GM12878 (cell line): Measurements from ENCODE around the gene ARSJ. TPM values are rescaled to one million over a fixed set of nuclear protein-coding genes. Genes with fewer than 3 reads are reported as not detected.
"Not testable (repeated sequence)": the region's sequence is repeated elsewhere in the genome, so short reads cannot be mapped to it uniquely, and the experiment has no call there.

ENCODE experiments used
- ATAC-seq: fragments of 200-7000 bp; cut with Tn5 transposase; 3 replicates; pipeline ENCODE4 v1.9.1; 2020; ENCODE audit warnings: mild to moderate bottlenecking, moderate library complexity
- BruUV-seq: library from RNA; stranded (reverse); fragments of 400-500 nt; replicated peaks from 2 replicates; lab custom pipeline; 2021; lab: Mats Ljungman, UMichigan
- CTCF ChIA-PET: fragments of 300-600 bp; sonication (Branson Sonifier 250); formaldehyde crosslinking; extraction: SDS; loops from one replicate; lab custom pipeline; 2021; ENCODE audit warnings: inconsistent platforms; lab: Yijun Ruan, JAX
- POLR2A ChIA-PET: fragments of 350-600 bp; formaldehyde crosslinking; extraction: SDS; loops from one replicate; lab custom pipeline; 2021; ENCODE audit warnings: inconsistent platforms; lab: Charles Lee
- RAD21 ChIA-PET: fragments of 300-600 bp; sonication (Branson Sonifier 250); formaldehyde crosslinking; loops from one replicate; lab custom pipeline; 2023; ENCODE audit warnings: antibody characterized with exemption; ENCODE audit not compliant: unreplicated experiment; lab: Charles Lee
- SMC1A ChIA-PET: fragments of 300-600 bp; sonication (Branson Sonifier 250); formaldehyde crosslinking; loops from one replicate; lab custom pipeline; 2023; ENCODE audit not compliant: unreplicated experiment, uncharacterized antibody; lab: Charles Lee
- DNase-seq: peaks from one replicate; pipeline ENCODE4 v3.0.0-alpha.2; 2011; ENCODE audit warnings: low read depth, low spot score
- FAIRE-seq: peaks from 3 replicates; lab custom pipeline; 2011; peaks lifted over from hg19 to GRCh38; lab: Jason Lieb, UNC
- H2AFZ ChIP-seq: 2 replicates; pipeline ENCODE4 v1.6.0; 2011; ENCODE audit warnings: low read depth, low read length, control low read depth; ENCODE audit not compliant: control insufficient read depth
- H3K27ac ChIP-seq: 2 replicates; pipeline ENCODE4 v1.5.1; 2011; ENCODE audit warnings: control low read depth; ENCODE audit not compliant: control insufficient read depth, insufficient read depth
- H3K27me3 ChIP-seq, 2 experiments: replicated peaks in 1 of 2; 2 replicates each; pipeline versions ENCODE4 v1.6.0 to v1.6.1; 2011; ENCODE audit warnings: low read length in 1 of 2; ENCODE audit not compliant: control insufficient read depth in 2 of 2, insufficient read depth in 2 of 2
- H3K36me3 ChIP-seq, 2 experiments: 2 replicates each; pipeline ENCODE4 v1.5.1; 2011; ENCODE audit warnings: low read length in 1 of 2; ENCODE audit not compliant: control insufficient read depth in 2 of 2, insufficient read depth in 2 of 2
- H3K4me1 ChIP-seq: 2 replicates; pipeline ENCODE4 v1.6.1; 2011; ENCODE audit warnings: mild to moderate bottlenecking, low read length, moderate library complexity, mixed read lengths; ENCODE audit not compliant: control insufficient read depth, insufficient read depth
- H3K4me2 ChIP-seq: 2 replicates; pipeline ENCODE4 v1.6.0; 2011; ENCODE audit warnings: control low read depth; ENCODE audit not compliant: control insufficient read depth, insufficient read depth
- H3K4me3 ChIP-seq: fragments of 200-600 bp; sonication (generic); 2 replicates; pipeline ENCODE4 v1.5.1; 2016
- H3K79me2 ChIP-seq: 2 replicates; pipeline ENCODE4 v1.6.0; 2011; ENCODE audit warnings: low read length; ENCODE audit not compliant: control insufficient read depth, insufficient read depth
- H3K9ac ChIP-seq: 2 replicates; pipeline ENCODE4 v1.8.0; 2011; ENCODE audit warnings: low read length, control low read depth, mixed read lengths; ENCODE audit not compliant: control insufficient read depth, insufficient read depth
- H3K9me3 ChIP-seq: replicated peaks from 3 replicates; pipeline ENCODE4 v1.5.1; 2011; ENCODE audit warnings: mild to moderate bottlenecking, low read length; ENCODE audit not compliant: control insufficient read depth, insufficient read depth
- H4K20me1 ChIP-seq: 2 replicates; pipeline ENCODE4 v1.6.0; 2011; ENCODE audit not compliant: control insufficient read depth, insufficient read depth
- CREM ChIP-seq: IDR thresholded peaks from 2 replicates; pipeline ENCODE4 v1.6.1; 2014; ENCODE audit warnings: antibody characterized with exemption, low read depth
- HCFC1 ChIP-seq: fragments of 150-350 bp; IDR thresholded peaks from 2 replicates; pipeline ENCODE4 v1.6.1; 2014; ENCODE audit warnings: low read length
- JUNB ChIP-seq: IDR thresholded peaks from 2 replicates; pipeline ENCODE4 v1.6.1; 2016; ENCODE audit warnings: antibody characterized with exemption, mild to moderate bottlenecking
- MLLT1 ChIP-seq: fragments of 450-650 bp; IDR thresholded peaks from 2 replicates; pipeline ENCODE4 v1.6.1; 2016; ENCODE audit warnings: mild to moderate bottlenecking
- POLR2AphosphoS5 ChIP-seq: IDR thresholded peaks from 2 replicates; pipeline ENCODE4 v1.6.1; 2011; ENCODE audit warnings: mild to moderate bottlenecking, low read length, inconsistent platforms
- SKIL ChIP-seq: fragments of 450-650 bp; IDR thresholded peaks from 2 replicates; pipeline ENCODE4 v1.6.1; 2017; ENCODE audit warnings: mild to moderate bottlenecking, low read depth, inconsistent platforms; ENCODE audit not compliant: poor library complexity, severe bottlenecking
- SMC3 ChIP-seq: IDR thresholded peaks from 2 replicates; pipeline ENCODE4 v1.6.1; 2011; ENCODE audit warnings: low read length, improper control_type of control experiment, borderline replicate concordance
- SRF ChIP-seq, 2 experiments: IDR thresholded peaks; 2 replicates each; pipeline ENCODE4 v1.6.1; 2011; ENCODE audit warnings: low read depth in 2 of 2, low read length in 2 of 2, mild to moderate bottlenecking in 1 of 2, moderate library complexity in 1 of 2
- TCF7 ChIP-seq: IDR thresholded peaks from 2 replicates; pipeline ENCODE4 v1.6.1; 2014; ENCODE audit warnings: antibody characterized with exemption, borderline replicate concordance
- WGBS: methylation state at CpG from one replicate; pipeline ENCODE4 v1.1.6; 2016; ENCODE audit warnings: low lambda C conversion rate; ENCODE audit not compliant: insufficient replicate concordance, insufficient coverage; ENCODE audit errors: missing lambda C conversion rate; 5-methylcytosine and 5-hydroxymethylcytosine counted together
- in situ Hi-C: fragments of 300-500 bp; cut with MboI; formaldehyde crosslinking; loops from 9 replicates; pipeline ENCODE4 v1.14.3; 2018; ENCODE audit warnings: mixed read lengths
- intact Hi-C: fragments of 100-400 bp; cut with micrococcal nuclease; formaldehyde crosslinking; loops from one replicate; pipeline ENCODE4 v1.14.2; 2022; ENCODE audit not compliant: unreplicated experiment
- polyA plus RNA-seq, 11 experiments: library from polyadenylated mRNA; depleted of rRNA in 4 of 11; unstranded in 6 of 11; stranded (reverse) in 5 of 11; fragments of >200 nt; fragmentation: Nextera tagmentation in 4 of 11; fragmentation: Illumina TruSeq in 1 of 11; extraction: Ambion mirVana in 4 of 11; extraction: Trizol in 1 of 11; gene quantifications; 1 replicate in 1 of 11; 2 replicates in 10 of 11; pipeline versions ENCODE4 v1.2.1 to v1.2.3, GENCODE V29; 2011 to 2016; ENCODE audit warnings: inconsistent platforms in 2 of 11, missing spikeins in 2 of 11, low read depth in 1 of 11
- total RNA-seq, 4 experiments: library from RNA; depleted of rRNA in 3 of 4; stranded (reverse); fragments of >200 nt in 3 of 4; fragmentation: Illumina TruSeq in 1 of 4; extraction: Trizol in 1 of 4; gene quantifications; 2 replicates each; pipeline versions ENCODE4 v1.2.1 to v1.2.3, GENCODE V29; 2013 to 2021
- TF ChIP-seq, protein P1 (sequence below): fragments of 450-650 bp; IDR thresholded peaks from 2 replicates; pipeline ENCODE4 v1.6.1; 2016; ENCODE audit warnings: mild to moderate bottlenecking, moderate library complexity, borderline replicate concordance
- TF ChIP-seq, protein P2 (sequence below): fragments of 450-650 bp; IDR thresholded peaks from 2 replicates; pipeline ENCODE4 v1.6.1; 2017; ENCODE audit warnings: borderline replicate concordance

ARSJ gene
- total and polyA plus RNA-seq, 10 of the 15 experiments (the other 5 are each of a cell fraction or from before 2014, with no cell fraction given): under 0.01 to 0.19 (median 0.04) TPM; not detected in 5

GRCh38 chr4:114015444-114015899 is 36.0 kb upstream of the ARSJ start (continued):
- TF ChIP-seq, protein P1, sequence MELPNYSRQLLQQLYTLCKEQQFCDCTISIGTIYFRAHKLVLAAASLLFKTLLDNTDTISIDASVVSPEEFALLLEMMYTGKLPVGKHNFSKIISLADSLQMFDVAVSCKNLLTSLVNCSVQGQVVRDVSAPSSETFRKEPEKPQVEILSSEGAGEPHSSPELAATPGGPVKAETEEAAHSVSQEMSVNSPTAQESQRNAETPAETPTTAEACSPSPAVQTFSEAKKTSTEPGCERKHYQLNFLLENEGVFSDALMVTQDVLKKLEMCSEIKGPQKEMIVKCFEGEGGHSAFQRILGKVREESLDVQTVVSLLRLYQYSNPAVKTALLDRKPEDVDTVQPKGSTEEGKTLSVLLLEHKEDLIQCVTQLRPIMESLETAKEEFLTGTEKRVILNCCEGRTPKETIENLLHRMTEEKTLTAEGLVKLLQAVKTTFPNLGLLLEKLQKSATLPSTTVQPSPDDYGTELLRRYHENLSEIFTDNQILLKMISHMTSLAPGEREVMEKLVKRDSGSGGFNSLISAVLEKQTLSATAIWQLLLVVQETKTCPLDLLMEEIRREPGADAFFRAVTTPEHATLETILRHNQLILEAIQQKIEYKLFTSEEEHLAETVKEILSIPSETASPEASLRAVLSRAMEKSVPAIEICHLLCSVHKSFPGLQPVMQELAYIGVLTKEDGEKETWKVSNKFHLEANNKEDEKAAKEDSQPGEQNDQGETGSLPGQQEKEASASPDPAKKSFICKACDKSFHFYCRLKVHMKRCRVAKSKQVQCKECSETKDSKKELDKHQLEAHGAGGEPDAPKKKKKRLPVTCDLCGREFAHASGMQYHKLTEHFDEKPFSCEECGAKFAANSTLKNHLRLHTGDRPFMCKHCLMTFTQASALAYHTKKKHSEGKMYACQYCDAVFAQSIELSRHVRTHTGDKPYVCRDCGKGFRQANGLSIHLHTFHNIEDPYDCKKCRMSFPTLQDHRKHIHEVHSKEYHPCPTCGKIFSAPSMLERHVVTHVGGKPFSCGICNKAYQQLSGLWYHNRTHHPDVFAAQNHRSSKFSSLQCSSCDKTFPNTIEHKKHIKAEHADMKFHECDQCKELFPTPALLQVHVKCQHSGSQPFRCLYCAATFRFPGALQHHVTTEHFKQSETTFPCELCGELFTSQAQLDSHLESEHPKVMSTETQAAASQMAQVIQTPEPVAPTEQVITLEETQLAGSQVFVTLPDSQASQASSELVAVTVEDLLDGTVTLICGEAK: no peak
- no peak for TF ChIP-seq JUNB
- TF ChIP-seq SMC3: no peak
- TF ChIP-seq HCFC1: no peak
- no peak for TF ChIP-seq MLLT1
- TF ChIP-seq TCF7: no peak
- no peak for TF ChIP-seq CREM
- TF ChIP-seq SRF (IDR thresholded peaks at IDR 0.05; ENCODE audit: low read depth in 2 of 2, low read length in 2 of 2): no peak
- no peak for TF ChIP-seq SKIL
- TF ChIP-seq POLR2AphosphoS5: no peak
- TF ChIP-seq, protein P2, sequence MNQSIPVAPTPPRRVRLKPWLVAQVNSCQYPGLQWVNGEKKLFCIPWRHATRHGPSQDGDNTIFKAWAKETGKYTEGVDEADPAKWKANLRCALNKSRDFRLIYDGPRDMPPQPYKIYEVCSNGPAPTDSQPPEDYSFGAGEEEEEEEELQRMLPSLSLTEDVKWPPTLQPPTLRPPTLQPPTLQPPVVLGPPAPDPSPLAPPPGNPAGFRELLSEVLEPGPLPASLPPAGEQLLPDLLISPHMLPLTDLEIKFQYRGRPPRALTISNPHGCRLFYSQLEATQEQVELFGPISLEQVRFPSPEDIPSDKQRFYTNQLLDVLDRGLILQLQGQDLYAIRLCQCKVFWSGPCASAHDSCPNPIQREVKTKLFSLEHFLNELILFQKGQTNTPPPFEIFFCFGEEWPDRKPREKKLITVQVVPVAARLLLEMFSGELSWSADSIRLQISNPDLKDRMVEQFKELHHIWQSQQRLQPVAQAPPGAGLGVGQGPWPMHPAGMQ: no peak

DNA sequence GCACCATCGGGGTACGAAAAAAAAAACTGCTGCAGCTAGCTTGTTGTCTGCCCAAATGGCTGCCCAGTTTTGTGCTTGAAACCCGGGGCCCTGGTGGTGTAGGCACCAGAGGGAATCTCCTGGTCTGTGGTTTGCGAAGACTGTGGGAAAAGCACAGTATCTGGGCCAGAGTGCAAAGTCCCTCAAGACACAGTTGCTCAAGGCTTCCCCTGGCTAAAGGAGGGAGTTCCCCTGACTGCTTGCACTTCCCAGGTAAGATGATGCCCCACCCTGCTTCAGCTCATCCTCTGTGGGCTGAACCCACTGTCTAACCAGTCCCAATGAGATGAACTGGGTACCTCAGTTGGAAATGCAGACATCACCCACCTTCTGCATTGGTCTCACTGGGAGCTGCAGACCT is 33.8 kb upstream of the ARSJ start:
- H3K4me1 ChIP-seq, H3K9me3 ChIP-seq, ATAC-seq, H3K9ac ChIP-seq, H3K4me2 ChIP-seq, H3K36me3 ChIP-seq, FAIRE-seq, in situ Hi-C loops, H3K79me2 ChIP-seq, BruUV-seq, DNase-seq, H2AFZ ChIP-seq, H3K27me3 ChIP-seq, H4K20me1 ChIP-seq, H3K27ac ChIP-seq, POLR2A ChIA-PET, H3K4me3 ChIP-seq, intact Hi-C loops: not testable (repeated sequence)
- ChIA-PET SMC1A (interaction anchor here (0.9 to 3.0 kb wide), 5 partner anchors 9 to 60 kb away, joined by 3 to 12 read pairs (median 4); no protein-coding TSS in a partner anchor), RAD21 (interaction anchor here (1.5 kb wide), 1 partner anchor 8 kb away, joined by 4 read pairs; no protein-coding TSS in a partner anchor), CTCF (interaction anchor here (0.6 to 1.5 kb wide), 3 partner anchors 9 to 1248 kb away, joined by 3 to 6 read pairs (median 3); no protein-coding TSS in a partner anchor)
- WGBS: 45% methylated on average over 4 of the region's 4 CpGs
